Subcutaneous adipose tissue (tissue), 4 donors: Measurements from ENCODE around the gene LASP1. TPM values are rescaled to one million over a fixed set of nuclear protein-coding genes. Genes with fewer than 3 reads are reported as not detected.

Experiments used
- CTCF ChIP-seq: fragments of 450-650 bp; IDR thresholded peaks from one replicate; pipeline ENCODE4 v1.5.1; 2016; ENCODE audit warnings: low read depth, mild to moderate bottlenecking, control low read depth, antibody characterized with exemption, moderate library complexity
- total RNA-seq, 4 donors: library from RNA; depleted of rRNA; stranded (reverse); fragments of >200 nt; gene quantifications; one replicate each; pipeline ENCODE4 v1.1.0, GENCODE V29; 2016

The LASP1 gene
- total RNA-seq, 4 donors from 2014 or later, result 106 to 150 (median 140) TPM

DNA sequence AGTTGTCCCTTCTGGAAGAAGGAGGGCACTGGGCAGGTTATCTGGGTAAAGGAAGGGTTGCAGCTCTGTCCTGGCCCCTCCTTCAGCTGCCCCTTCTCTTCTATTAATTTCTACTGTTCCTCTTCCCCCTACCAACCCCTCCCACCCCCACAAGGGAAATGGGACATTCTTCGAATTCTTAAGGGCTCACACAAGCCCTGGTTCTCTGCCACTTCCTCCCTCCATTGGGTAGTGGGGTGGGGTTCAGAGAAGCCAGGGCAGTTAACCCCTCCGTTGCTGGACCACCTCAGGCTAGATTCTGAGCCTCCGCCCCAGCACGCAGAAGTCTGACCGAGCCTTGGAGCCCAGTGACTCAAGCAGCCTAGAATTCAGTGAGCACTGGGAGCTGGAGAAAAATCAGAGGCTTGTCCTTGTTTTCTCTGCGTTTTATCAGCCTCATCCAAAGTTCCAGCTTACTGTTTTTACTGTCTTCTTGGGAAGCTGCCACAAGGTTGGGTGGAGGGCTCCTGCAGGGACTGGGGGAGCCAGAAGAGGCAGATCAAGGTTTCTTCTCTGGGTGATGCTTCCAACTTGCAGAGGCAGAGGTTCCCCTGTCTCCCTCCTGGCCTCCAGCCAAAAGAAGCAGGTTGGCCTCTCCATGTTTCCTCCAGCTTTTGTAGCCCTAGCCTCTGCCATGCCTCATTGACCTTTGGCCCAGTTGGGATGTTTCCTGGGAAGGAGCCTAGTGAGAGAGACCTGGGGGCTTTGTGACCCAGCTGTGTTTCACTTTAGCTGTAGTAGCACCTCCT, 10.2 kb downstream of the LASP1 start:
- TF ChIP-seq CTCF, result no peak

- TF ChIP-seq CTCF, result no peak
Measured at GRCh38 chr17:38881600-38882191, 11.8 kb downstream of the LASP1 start.

DNA sequence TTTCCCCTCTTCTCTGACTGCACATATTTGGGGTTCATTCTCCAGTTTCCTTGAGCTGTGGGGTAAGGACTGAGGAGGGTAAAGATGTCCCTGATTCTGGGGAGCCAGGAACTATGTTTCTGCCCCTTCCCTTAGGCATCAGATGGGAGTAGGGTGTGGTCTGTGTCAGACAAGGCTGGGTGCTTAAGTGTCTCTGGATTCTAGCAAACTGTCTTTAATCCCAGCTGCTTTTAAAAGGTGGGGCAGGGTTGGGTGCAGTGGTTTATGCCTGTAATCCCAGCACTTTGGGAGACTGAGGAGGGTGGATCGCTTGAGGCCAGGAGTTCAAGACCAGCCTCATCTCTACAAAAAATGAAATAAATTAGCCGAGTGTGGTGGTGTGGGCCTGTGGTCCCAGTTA, 13.0 kb downstream of the LASP1 start:
- no peak for TF ChIP-seq CTCF

DNA sequence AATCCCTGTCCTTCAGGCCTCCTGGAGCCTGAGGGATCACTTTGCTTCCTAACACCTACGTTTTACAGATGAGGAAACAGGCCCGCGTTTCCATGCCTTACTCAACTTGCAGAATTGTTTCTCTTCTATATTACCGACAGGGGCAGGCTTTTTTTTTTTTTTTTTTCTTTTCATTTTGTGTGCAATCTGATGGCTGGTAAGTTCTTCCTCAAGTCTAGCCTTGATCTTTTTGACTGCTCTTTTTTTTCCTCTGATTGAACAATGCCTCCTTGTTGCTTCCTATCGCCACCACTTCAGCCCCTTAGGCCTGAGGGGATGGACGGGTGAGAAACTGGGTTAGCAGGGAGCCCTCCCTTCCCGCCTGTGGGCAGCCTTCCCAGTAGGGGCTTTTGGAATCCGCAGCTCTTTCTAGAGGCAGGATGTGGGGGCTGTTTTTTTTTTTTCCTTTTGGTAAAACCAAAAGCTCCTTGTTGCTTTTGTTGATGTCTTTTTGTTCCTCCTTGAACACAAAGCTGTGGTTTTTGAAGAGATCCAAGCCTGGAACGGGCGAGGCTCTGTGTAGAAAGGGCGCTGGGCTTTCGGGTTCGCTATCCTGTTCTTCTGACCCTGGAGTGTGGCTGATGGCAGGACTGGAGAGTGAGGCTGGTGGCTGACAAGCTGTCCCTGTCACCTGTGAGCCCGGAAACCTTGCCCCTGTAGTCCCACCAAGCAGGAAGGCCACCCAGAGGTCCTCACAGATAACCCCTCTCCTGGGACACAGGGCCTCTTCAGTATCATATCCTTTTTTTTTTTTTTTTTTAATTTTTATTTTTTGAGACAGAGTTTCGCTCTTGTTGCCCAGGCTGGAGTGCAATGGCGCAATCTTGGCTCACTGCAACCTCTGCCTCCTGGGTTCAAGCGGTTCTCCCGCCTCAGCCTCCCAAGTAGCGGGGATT, 14.0 kb downstream of the LASP1 start:
- no peak for TF ChIP-seq CTCF

GRCh38 chr17:38885044-38885727, 15.3 kb downstream of the LASP1 start:
- no peak for TF ChIP-seq CTCF

DNA sequence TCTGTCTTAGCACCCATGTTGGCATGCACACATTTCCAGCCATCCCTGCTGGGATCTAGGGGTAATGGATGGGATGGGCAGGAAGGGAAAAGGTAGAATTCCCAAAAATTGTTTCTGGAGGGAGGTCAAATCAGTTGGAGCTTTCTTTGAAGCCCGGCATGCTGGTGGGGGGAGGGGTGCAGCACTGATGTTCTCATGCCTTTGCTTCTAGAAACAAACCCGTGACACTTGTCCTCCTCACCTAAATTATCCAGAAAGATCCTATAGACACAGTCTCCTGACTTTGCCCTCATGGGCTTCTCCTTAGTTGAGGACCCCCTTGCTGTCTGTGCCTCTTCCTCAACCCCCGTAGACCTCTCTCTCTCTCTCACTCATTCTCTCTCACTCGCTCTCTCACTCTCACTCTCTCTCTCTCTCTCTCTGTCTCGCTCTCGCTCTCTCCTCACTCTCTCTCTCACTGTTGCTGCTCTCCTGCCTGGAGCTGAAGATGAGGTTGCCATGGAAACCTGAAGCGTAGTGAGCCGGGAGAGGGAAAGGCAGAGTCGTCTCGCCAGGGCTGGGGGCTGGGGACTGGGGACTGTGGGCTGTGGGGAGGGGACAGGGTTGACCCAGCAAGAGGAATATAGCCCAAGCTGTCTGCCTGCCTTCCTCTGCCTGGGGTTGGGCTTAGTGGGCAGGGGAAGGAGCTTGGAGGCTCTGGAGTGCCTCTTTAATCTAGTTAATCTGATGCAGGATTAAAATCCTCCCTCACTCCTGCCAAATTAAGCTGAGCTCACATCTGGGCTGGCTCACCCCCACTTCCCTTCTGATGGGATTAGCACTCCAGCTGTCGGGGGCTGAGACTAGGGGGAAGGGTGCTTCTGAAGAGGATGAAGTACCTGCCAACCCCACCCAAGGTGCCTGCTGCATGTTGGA, 16.1 kb downstream of the LASP1 start:
- no peak for TF ChIP-seq CTCF
